Lung (tissue), 12 donors: ENCODE measurements around the gene OAS1. TPM values are rescaled to one million over a fixed set of nuclear protein-coding genes. Genes with fewer than 3 reads are reported as not detected.
A peak's percentile ranks its signal among the peaks of the same experiment; 100 is the strongest.

Experiments
- ATAC-seq: fragments of 200-7000 bp; cut with Tn5 transposase; one replicate; pipeline ENCODE4 v1.9.1; 2020; ENCODE audit warnings: moderate number of reproducible peaks; ENCODE audit not compliant: insufficient read depth, low FRiP score
- DNase-seq, 3 donors: peaks; one replicate each; pipeline ENCODE4 v3.0.0-alpha.2; 2013 to 2017
- H3K27ac ChIP-seq, 2 donors: one replicate each; pipeline ENCODE4 v1.5.1; 2013; ENCODE audit warnings: mild to moderate bottlenecking in 2 of 2, moderate library complexity in 2 of 2, control low read depth in 1 of 2, inconsistent platforms in 1 of 2, low read depth in 1 of 2, low read length in 1 of 2
- H3K27me3 ChIP-seq, 3 donors: one replicate each; pipeline ENCODE4 v1.5.1; 2013; ENCODE audit warnings: low read length in 2 of 3; ENCODE audit not compliant: control insufficient read depth in 3 of 3, insufficient read depth in 3 of 3
- H3K36me3 ChIP-seq, 4 donors: one replicate each; pipeline ENCODE4 v1.5.1; 2013; ENCODE audit warnings: low read length in 4 of 4, mild to moderate bottlenecking in 1 of 4, moderate library complexity in 1 of 4; ENCODE audit not compliant: control insufficient read depth in 4 of 4, insufficient read depth in 4 of 4
- H3K4me1 ChIP-seq, 5 donors: one replicate each; pipeline ENCODE4 v1.5.1; 2013; ENCODE audit warnings: low read length in 5 of 5, mild to moderate bottlenecking in 2 of 5, moderate library complexity in 1 of 5; ENCODE audit not compliant: control insufficient read depth in 5 of 5, insufficient read depth in 5 of 5
- H3K4me3 ChIP-seq: one replicate; pipeline ENCODE4 v1.5.1; 2013; ENCODE audit warnings: mild to moderate bottlenecking, control low read depth, moderate library complexity
- H3K9ac ChIP-seq, 2 donors: one replicate each; pipeline ENCODE4 v1.5.1; 2013; ENCODE audit warnings: low read length in 2 of 2, control low read depth in 1 of 2; ENCODE audit not compliant: insufficient read depth in 1 of 2
- H3K9me3 ChIP-seq, 4 donors: one replicate each; pipeline ENCODE4 v1.5.1; 2013; ENCODE audit warnings: low read length in 3 of 4, mild to moderate bottlenecking in 1 of 4, moderate library complexity in 1 of 4; ENCODE audit not compliant: control insufficient read depth in 4 of 4, insufficient read depth in 3 of 4
- CTCF ChIP-seq: IDR thresholded peaks from 2 replicates; pipeline ENCODE4 v1.5.1; 2012; ENCODE audit warnings: mild to moderate bottlenecking; ENCODE audit errors: control extremely low read depth, extremely low read depth
- WGBS, 2 donors: extraction: QIAGEN DNeasy Blood & Tissue Kit; methylation state at CpG; one replicate each; pipeline ENCODE4 v1.1.7; 2013; 5-methylcytosine and 5-hydroxymethylcytosine counted together
- polyA plus RNA-seq, 2 donors: library from polyadenylated mRNA; stranded (reverse); fragments of 200-250 nt; gene quantifications; one replicate each; pipeline ENCODE4 v1.2.1, GENCODE V29; 2013
- total RNA-seq, 2 donors: library from RNA; depleted of rRNA in 1 of 2; stranded (reverse); fragments of >200 nt in 1 of 2; gene quantifications; one replicate each; pipeline ENCODE4 v1.2.1, GENCODE V29; 2014 to 2021
- donor health status: control.
- donor health status: control.
- donor health status: Bipolar disorder and iron deficiency.
- donor health status: healthy.
- donor health status: DM: yes; HTN: yes; CAD: no.

OAS1 gene
- total and polyA plus RNA-seq, 4 donors, result 14.6 to 40.3 (median 18.5) TPM

GRCh38 chr12:112869091-112869490 lies 37.7 kb upstream of the OAS1 start:
- Histone ChIP-seq H3K4me3 (no peak overlapping the region), H3K36me3 (no peaks in the 10 kb centered on the region), H3K9me3 (peaks cover 0 to 4% (median 0%) of the 10 kb centered on the region in 4 donors), H3K4me1 (no peaks in the 10 kb centered on the region), H3K27ac (no peak overlapping the region), H3K9ac (no peak overlapping the region), H3K27me3 (no peaks in the 10 kb centered on the region)
- 75 to 90% methylated on average over 2 of the region's 2 CpGs for WGBS, 2 donors
- ATAC-seq (no peak), DNase-seq (no peak)
- no peak for TF ChIP-seq CTCF

GRCh38 chr12:112869778-112870177 lies 37.0 kb upstream of the OAS1 start:
- no peaks in the 10 kb centered on the region for H3K4me1 ChIP-seq
- H3K36me3 ChIP-seq, result no peaks in the 10 kb centered on the region
- TF ChIP-seq CTCF, result no peak
- ATAC-seq (no peak), DNase-seq (no peak)
- H3K27ac ChIP-seq, result no peak overlapping the region
- H3K9me3 ChIP-seq, result peaks cover 0 to 4% (median 0%) of the 10 kb centered on the region in 4 donors
- no peaks in the 10 kb centered on the region for H3K27me3 ChIP-seq
- no peak overlapping the region for H3K4me3 ChIP-seq
- no peak overlapping the region for H3K9ac ChIP-seq
- WGBS, 2 donors, result 83 to 92% methylated on average over 12 of the region's 12 CpGs

- H3K4me1 ChIP-seq, result no peaks in the 10 kb centered on the region
- no peak overlapping the region for H3K27ac ChIP-seq
- DNase-seq (peak in 1 of 3 donors; percentile 9), ATAC-seq (no peak)
- 39 to 47% methylated on average over 8 of the region's 8 CpGs for WGBS, 2 donors
- no peak overlapping the region for H3K9ac ChIP-seq
- no peaks in the 10 kb centered on the region for H3K36me3 ChIP-seq
- TF ChIP-seq CTCF, result no peak
- no peaks in the 10 kb centered on the region for H3K27me3 ChIP-seq
- H3K9me3 ChIP-seq, result peaks cover 0 to 4% (median 0%) of the 10 kb centered on the region in 4 donors
- no peak overlapping the region for H3K4me3 ChIP-seq
Observed at GRCh38 chr12:112870267-112870980, 36.3 kb upstream of the OAS1 start.
